ENCODE measurements around the gene CPEB3.
"Not testable (repeated sequence)": the region's sequence is repeated elsewhere in the genome, so short reads cannot be mapped to it uniquely, and the experiment has no call there.

Gene CPEB3

GRCh38 chr10:92121686-92122492, 169.0 kb downstream of the CPEB3 start:
- Histone ChIP-seq H3K4me3 (ENCODE audit: low read depth in 1 of 2, low read length in 1 of 2) (no peak overlapping the region), H3K4me1 (ENCODE audit: control insufficient read depth in 1 of 2, insufficient read depth in 1 of 2, low read depth in 1 of 2, low read length in 1 of 2) (no peaks in the 10 kb centered on the region), H3K9me3 (no peaks in the 10 kb centered on the region), H3K36me3 (peaks cover 5% of the 10 kb centered on the region), H3K27ac (no peak overlapping the region), H3K27me3 (no peaks in the 10 kb centered on the region)
- no peak for TF ChIP-seq CTCF (IDR thresholded peaks at IDR 0.05)

GRCh38 chr10:92119340-92119739, 171.5 kb downstream of the CPEB3 start:
- Histone ChIP-seq H3K4me3 (ENCODE audit: low read depth in 1 of 2, low read length in 1 of 2) (no peak overlapping the region), H3K27me3 (no peaks in the 10 kb centered on the region), H3K27ac (no peak overlapping the region), H3K36me3 (peaks cover 5% of the 10 kb centered on the region), H3K9me3 (no peaks in the 10 kb centered on the region), H3K4me1 (ENCODE audit: control insufficient read depth in 1 of 2, insufficient read depth in 1 of 2, low read depth in 1 of 2, low read length in 1 of 2) (no peaks in the 10 kb centered on the region)
- TF ChIP-seq CTCF (IDR thresholded peaks at IDR 0.05), result no peak

GRCh38 chr10:92114917-92115316, 176.0 kb downstream of the CPEB3 start:
- H3K36me3 ChIP-seq, result peaks cover 14% of the 10 kb centered on the region
- H3K27ac ChIP-seq; H3K4me1 ChIP-seq (ENCODE audit: control insufficient read depth in 1 of 2, insufficient read depth in 1 of 2, low read depth in 1 of 2, low read length in 1 of 2); H3K27me3 ChIP-seq; H3K9me3 ChIP-seq; H3K4me3 ChIP-seq (ENCODE audit: low read depth in 1 of 2, low read length in 1 of 2): not testable (repeated sequence)

- Histone ChIP-seq H3K9me3 (no peaks in the 10 kb centered on the region), H3K4me1 (ENCODE audit: control insufficient read depth in 1 of 2, insufficient read depth in 1 of 2, low read depth in 1 of 2, low read length in 1 of 2) (peaks cover 0 to 6% of the 10 kb centered on the region in 2 experiments), H3K36me3 (peaks cover 14% of the 10 kb centered on the region), H3K27me3 (no peaks in the 10 kb centered on the region), H3K4me3 (ENCODE audit: low read depth in 1 of 2, low read length in 1 of 2) (no peak overlapping the region), H3K27ac (no peak overlapping the region)
- TF ChIP-seq CTCF (IDR thresholded peaks at IDR 0.05), result no peak
Observed at GRCh38 chr10:92113911-92114600, 176.8 kb downstream of the CPEB3 start.

GRCh38 chr10:92112462-92112861, 178.4 kb downstream of the CPEB3 start:
- H3K4me1 ChIP-seq (ENCODE audit: control insufficient read depth in 1 of 2, insufficient read depth in 1 of 2, low read depth in 1 of 2, low read length in 1 of 2), result peaks cover 0 to 6% of the 10 kb centered on the region in 2 experiments
- TF ChIP-seq CTCF (IDR thresholded peaks at IDR 0.05), result no peak
- no peak overlapping the region for H3K27ac ChIP-seq
- no peak overlapping the region for H3K4me3 ChIP-seq (ENCODE audit: low read depth in 1 of 2, low read length in 1 of 2)
- H3K36me3 ChIP-seq, result peaks cover 9% of the 10 kb centered on the region
- no peaks in the 10 kb centered on the region for H3K27me3 ChIP-seq
- H3K9me3 ChIP-seq, result no peaks in the 10 kb centered on the region

- Histone ChIP-seq H3K9me3 (no peaks in the 10 kb centered on the region), H3K27ac (no peak overlapping the region), H3K36me3 (peaks cover 9% of the 10 kb centered on the region), H3K27me3 (no peaks in the 10 kb centered on the region), H3K4me3 (ENCODE audit: low read depth in 1 of 2, low read length in 1 of 2) (no peak overlapping the region), H3K4me1 (ENCODE audit: control insufficient read depth in 1 of 2, insufficient read depth in 1 of 2, low read depth in 1 of 2, low read length in 1 of 2) (peaks cover 0 to 6% of the 10 kb centered on the region in 2 experiments)
- no peak for TF ChIP-seq CTCF (IDR thresholded peaks at IDR 0.05)
Observed at GRCh38 chr10:92111336-92111939, 179.4 kb downstream of the CPEB3 start.

Data from neutrophil (primary cell).